ENCODE measurements around the gene KRTAP9-9. TPM values are rescaled to one million over a fixed set of nuclear protein-coding genes. Genes with fewer than 3 reads are reported as not detected.

KRTAP9-9 gene
- total RNA-seq, 1 donor from 2014 or later: not detected

Other genes with a start within 250 kb of the KRTAP9-9 start
- not detected in 2 replicates for gene KRTAP3-1, start 246.3 kb upstream of the KRTAP9-9 start, total RNA-seq
- gene KRTAP1-5, start 228.2 kb upstream of the KRTAP9-9 start, total RNA-seq: not detected in 2 replicates
- not detected in 2 replicates for gene KRTAP1-4, start 225.2 kb upstream of the KRTAP9-9 start, total RNA-seq
- not detected in 2 replicates for gene KRTAP1-3, start 220.5 kb upstream of the KRTAP9-9 start, total RNA-seq
- gene KRTAP1-1, start 213.9 kb upstream of the KRTAP9-9 start, total RNA-seq: not detected in 2 replicates
- not detected in 2 replicates for gene KRTAP2-1, start 208.1 kb upstream of the KRTAP9-9 start, total RNA-seq
- not detected in 2 replicates for gene KRTAP2-2, start 200.2 kb upstream of the KRTAP9-9 start, total RNA-seq
- gene KRTAP2-3, start 195.3 kb upstream of the KRTAP9-9 start, total RNA-seq: not detected in 2 replicates
- gene KRTAP2-4, start 189.5 kb upstream of the KRTAP9-9 start, total RNA-seq: not detected in 2 replicates
- not detected in 2 replicates for gene KRTAP4-7, start 171.2 kb upstream of the KRTAP9-9 start, total RNA-seq
- gene KRTAP4-8, start 157.2 kb upstream of the KRTAP9-9 start, total RNA-seq: not detected in 2 replicates
- not detected in 2 replicates for gene KRTAP4-16, start 153.2 kb upstream of the KRTAP9-9 start, total RNA-seq
- not detected in 2 replicates for gene KRTAP4-9, start 150.0 kb upstream of the KRTAP9-9 start, total RNA-seq
- gene KRTAP4-11, start 137.0 kb upstream of the KRTAP9-9 start, total RNA-seq: not detected in 2 replicates
- gene KRTAP4-12, start 131.2 kb upstream of the KRTAP9-9 start, total RNA-seq: not detected in 2 replicates
- not detected in 2 replicates for gene KRTAP4-6, start 114.8 kb upstream of the KRTAP9-9 start, total RNA-seq
- gene KRTAP4-5, start 105.6 kb upstream of the KRTAP9-9 start, total RNA-seq: not detected in 2 replicates
- not detected in 2 replicates for gene KRTAP4-4, start 94.6 kb upstream of the KRTAP9-9 start, total RNA-seq
- not detected in 2 replicates for gene KRTAP4-3, start 87.2 kb upstream of the KRTAP9-9 start, total RNA-seq
- not detected in 2 replicates for gene KRTAP4-2, start 77.2 kb upstream of the KRTAP9-9 start, total RNA-seq
- not detected in 2 replicates for gene KRTAP4-1, start 70.5 kb upstream of the KRTAP9-9 start, total RNA-seq
- not detected in 2 replicates for gene KRTAP9-1, start 65.5 kb upstream of the KRTAP9-9 start, total RNA-seq
- not detected in 2 replicates for gene KRTAP9-2, start 28.7 kb upstream of the KRTAP9-9 start, total RNA-seq
- not detected in 2 replicates for gene KRTAP9-3, start 22.9 kb upstream of the KRTAP9-9 start, total RNA-seq
- not detected in 2 replicates for gene KRTAP9-8, start 17.4 kb upstream of the KRTAP9-9 start, total RNA-seq
- not detected in 2 replicates for gene KRTAP9-4, start 5.7 kb upstream of the KRTAP9-9 start, total RNA-seq
- gene KRTAP9-6, start 10.0 kb downstream of the KRTAP9-9 start, total RNA-seq: not detected in 2 replicates
- gene KRTAP9-7, start 20.3 kb downstream of the KRTAP9-9 start, total RNA-seq: not detected in 2 replicates
- gene KRTAP29-1, start 47.5 kb downstream of the KRTAP9-9 start, total RNA-seq: not detected in 2 replicates
- gene KRTAP16-1, start 53.9 kb downstream of the KRTAP9-9 start, total RNA-seq: not detected in 2 replicates
- gene KRTAP17-1, start 60.3 kb downstream of the KRTAP9-9 start, total RNA-seq: not detected in 2 replicates
- not detected in 2 replicates for gene KRT33A, start 95.4 kb downstream of the KRTAP9-9 start, total RNA-seq
- gene KRT33B, start 114.4 kb downstream of the KRTAP9-9 start, total RNA-seq: not detected in 2 replicates
- gene KRT34, start 126.9 kb downstream of the KRTAP9-9 start, total RNA-seq: not detected in 2 replicates
- gene KRT31, start 142.2 kb downstream of the KRTAP9-9 start, total RNA-seq: not detected in 2 replicates
- not detected in 2 replicates for gene KRT37, start 169.2 kb downstream of the KRTAP9-9 start, total RNA-seq
- gene KRT38, start 185.6 kb downstream of the KRTAP9-9 start, total RNA-seq: not detected in 2 replicates
- not detected in 2 replicates for gene KRT32, start 212.0 kb downstream of the KRTAP9-9 start, total RNA-seq
- gene KRT35, start 225.8 kb downstream of the KRTAP9-9 start, total RNA-seq: not detected in 2 replicates
- gene KRT36, start 234.5 kb downstream of the KRTAP9-9 start, total RNA-seq: not detected in 2 replicates

Data from T-helper 1 cell treated with Interleukin-12 subunit alpha and Interleukin-12 subunit beta and Interleukin-4 antibody, amounts not matched to agents 30 ng/mL and 1 ng/mL, for 36 hours (primary cell).